Left colon (tissue), 2 donors: ENCODE measurements around the gene CENPQ. TPM values are rescaled to one million over a fixed set of nuclear protein-coding genes. Genes with fewer than 3 reads are reported as not detected.
"Not testable (repeated sequence)": the region's sequence is repeated elsewhere in the genome, so short reads cannot be mapped to it uniquely, and the experiment has no call there.

Experiments used
- ATAC-seq: fragments of 200-7000 bp; cut with Tn5 transposase; one replicate; pipeline ENCODE4 v1.9.1; 2020; ENCODE audit warnings: mild to moderate bottlenecking, moderate library complexity
- DNase-seq, 2 donors: peaks; one replicate each; pipeline ENCODE4 v3.0.0-alpha.2; 2020
- intact Hi-C, 2 donors: fragments of 100-400 bp; cut with DNase I in 1 of 2; cut with micrococcal nuclease in 1 of 2; formaldehyde crosslinking; loops; one replicate each; pipeline versions ENCODE4 v1.11.2 to v1.14.0; 2022; cut with DNase I, micrococcal nuclease
- long read RNA-seq: library from polyadenylated mRNA; unstranded; transcript quantifications from one replicate; pipeline ENCODE4 v2.0.0, GENCODE V29; 2021
- total RNA-seq, 2 donors: library from RNA; stranded (reverse); fragmentation: NEBNext Ultra II Directional; extraction: Animal tissue kit (Norgen Biotek cat#: 25700); gene quantifications; one replicate each; pipeline ENCODE4 v1.2.1, GENCODE V29; 2021
- donor health status: DM: no; HTN: no; CAD: no.
- donor health status: DM: yes; HTN: yes; CAD: no.

The CENPQ gene
- 1 to 10 TPM; 2.0 to 2.5 TPM for total RNA-seq
- long read RNA-seq, partial matches to known transcripts, result 0 of 3 reads
- long read RNA-seq, other reads (novel, unspliced or antisense), result 2 of 3 reads

- ATAC-seq (peak; percentile 100), DNase-seq (peak; percentile 95)
- intact Hi-C loops, result no loop called here
Measured at GRCh38 chr6:49462927-49463611, at the start of gene CENPQ, which contains the start of gene MMUT. TSS of gene CENPQ (plus strand) at chr6:49463370. CDS start at chr6:49470177, 6,807 bp downstream. TSS of gene MMUT (minus strand) at chr6:49463253. CDS start at chr6:49459466, 3,787 bp downstream.

- intact Hi-C loops, result no loop called here
- DNase-seq (no peak), ATAC-seq (peak; percentile 91)
Measured at GRCh38 chr6:49415358-49415757, 47.8 kb upstream of the CENPQ start.

- no peak for DNase-seq
- intact Hi-C loops, result no loop called here
- no peak for ATAC-seq
Measured at GRCh38 chr6:49416195-49416594, 47.0 kb upstream of the CENPQ start.

- intact Hi-C loops, result no loop called here
- DNase-seq (no peak), ATAC-seq (no peak)
Measured at GRCh38 chr6:49423817-49424216, 39.4 kb upstream of the CENPQ start.

GRCh38 chr6:49430187-49430586 lies 33.0 kb upstream of the CENPQ start:
- ATAC-seq, result no peak
- no peak for DNase-seq
- intact Hi-C loops, result no loop called here

GRCh38 chr6:49430866-49431265 lies 32.3 kb upstream of the CENPQ start:
- ATAC-seq, result no peak
- DNase-seq, result no peak
- intact Hi-C loops, result no loop called here

GRCh38 chr6:49453221-49453620 lies 9.9 kb upstream of the CENPQ start:
- intact Hi-C loops, result no loop called here
- ATAC-seq (peak; percentile 23), DNase-seq (no peak)

- no peak for DNase-seq
- intact Hi-C loops, result no loop called here
Measured at GRCh38 chr6:49454787-49455709, 8.1 kb upstream of the CENPQ start.

GRCh38 chr6:49457771-49458170 lies 5.4 kb upstream of the CENPQ start:
- DNase-seq, result no peak
- intact Hi-C loops, result no loop called here
- ATAC-seq, result no peak

More at GRCh38 chr6:49454787-49455709, 8.1 kb upstream of the CENPQ start:
- no peak for ATAC-seq

- intact Hi-C loops, result no loop called here
- DNase-seq (no peak), ATAC-seq (no peak)
Measured at GRCh38 chr6:49462071-49462470, 1.1 kb upstream of the CENPQ start.

GRCh38 chr6:49462599-49462926 lies 607 bp upstream of the CENPQ start:
- ATAC-seq (peak; percentile 42), DNase-seq (peak in 1 of 2 donors; percentile 11)
- intact Hi-C loops, result no loop called here

GRCh38 chr6:49463612-49463967 lies 420 bp downstream of the CENPQ start:
- intact Hi-C loops, result no loop called here
- ATAC-seq (peak; percentile 10), DNase-seq (no peak)

GRCh38 chr6:49464691-49465090 lies 1.5 kb downstream of the CENPQ start:
- no peak for DNase-seq
- intact Hi-C loops, result no loop called here
- no peak for ATAC-seq

GRCh38 chr6:49468042-49468441 lies 4.9 kb downstream of the CENPQ start:
- DNase-seq (no peak), ATAC-seq (no peak)
- intact Hi-C loops, result no loop called here

- ATAC-seq, DNase-seq, intact Hi-C loops: not testable (repeated sequence)
Measured at GRCh38 chr6:49476564-49476963, 13.4 kb downstream of the CENPQ start.

GRCh38 chr6:49479308-49479970 lies 16.3 kb downstream of the CENPQ start:
- no peak for DNase-seq

GRCh38 chr6:49481846-49482245 lies 18.7 kb downstream of the CENPQ start:
- peak in 1 of 2 donors; percentile 4 for DNase-seq
- ATAC-seq, intact Hi-C loops: not testable (repeated sequence)

More at GRCh38 chr6:49479308-49479970, 16.3 kb downstream of the CENPQ start:
- intact Hi-C loops, result no loop called here
- peak; percentile 96 for ATAC-seq

- intact Hi-C loops, DNase-seq, ATAC-seq: not testable (repeated sequence)
Measured at GRCh38 chr6:49483380-49483779, 20.2 kb downstream of the CENPQ start.

GRCh38 chr6:49490633-49491032 lies 27.5 kb downstream of the CENPQ start:
- ATAC-seq (no peak), DNase-seq (no peak)
- intact Hi-C loops, result no loop called here
